ENCODE measurements around the gene DET1. TPM values are rescaled to one million over a fixed set of nuclear protein-coding genes. Genes with fewer than 3 reads are reported as not detected.
A peak's percentile ranks its signal among the peaks of the same experiment; 100 is the strongest.
"Not testable (repeated sequence)": the region's sequence is repeated elsewhere in the genome, so short reads cannot be mapped to it uniquely, and the experiment has no call there.

Gene DET1
- 0.80 TPM for total RNA-seq

GRCh38 chr15:88546248-88547129, at the start of gene DET1:
Gene DET1, minus strand, starts transcription at chr15:88546681. Its CDS starts 14,976 bp downstream, at chr15:88531705.
- peak; percentile 100 for ATAC-seq

- no peak for ATAC-seq
Measured at GRCh38 chr15:88591384-88591783, 44.9 kb upstream of the DET1 start.

- no peak for ATAC-seq
Measured at GRCh38 chr15:88590759-88591158, 44.3 kb upstream of the DET1 start.

GRCh38 chr15:88586401-88587162, 40.1 kb upstream of the DET1 start:
- ATAC-seq = no peak

- no peak for ATAC-seq
Measured at GRCh38 chr15:88580532-88580931, 34.1 kb upstream of the DET1 start.

GRCh38 chr15:88579322-88579721, 32.8 kb upstream of the DET1 start:
- ATAC-seq = no peak

- no peak for ATAC-seq
Measured at GRCh38 chr15:88574655-88575054, 28.2 kb upstream of the DET1 start.

- peak; percentile 47 for ATAC-seq
Measured at GRCh38 chr15:88574077-88574476, 27.6 kb upstream of the DET1 start.

- no peak for ATAC-seq
Measured at GRCh38 chr15:88571852-88572259, 25.4 kb upstream of the DET1 start.

GRCh38 chr15:88571153-88571851, 24.8 kb upstream of the DET1 start:
- no peak for ATAC-seq

GRCh38 chr15:88568589-88568988, 22.1 kb upstream of the DET1 start:
- ATAC-seq = no peak

GRCh38 chr15:88564741-88565140, 18.3 kb upstream of the DET1 start:
- no peak for ATAC-seq

- ATAC-seq = no peak
Measured at GRCh38 chr15:88563638-88564037, 17.2 kb upstream of the DET1 start.

- not testable (repeated sequence) for ATAC-seq
Measured at GRCh38 chr15:88559565-88559964, 13.1 kb upstream of the DET1 start.

- ATAC-seq = not testable (repeated sequence)
Measured at GRCh38 chr15:88558026-88558425, 11.5 kb upstream of the DET1 start.

GRCh38 chr15:88548009-88548408, 1.5 kb upstream of the DET1 start:
- ATAC-seq = not testable (repeated sequence)

GRCh38 chr15:88545578-88546247, 768 bp downstream of the DET1 start:
- ATAC-seq = not testable (repeated sequence)

GRCh38 chr15:88543065-88543776, 3.3 kb downstream of the DET1 start:
- ATAC-seq = no peak

GRCh38 chr15:88542342-88542733, 4.1 kb downstream of the DET1 start:
- no peak for ATAC-seq

- ATAC-seq = no peak
Measured at GRCh38 chr15:88541709-88542341, 4.7 kb downstream of the DET1 start.

- not testable (repeated sequence) for ATAC-seq
Measured at GRCh38 chr15:88541111-88541510, 5.4 kb downstream of the DET1 start.
